GM12872 (cell line): Measurements from ENCODE around the gene NAT9.

Experiments used
- CTCF ChIP-seq: IDR thresholded peaks from 3 replicates; pipeline ENCODE4 v1.5.1; 2011; ENCODE audit warnings: low read depth, mild to moderate bottlenecking, low read length, moderate library complexity; ENCODE audit not compliant: insufficient read depth

Gene NAT9

GRCh38 chr17:74764751-74765286, 11.3 kb downstream of the NAT9 start:
- TF ChIP-seq CTCF = no peak

- no peak for TF ChIP-seq CTCF
Observed at GRCh38 chr17:74763565-74764387, 12.4 kb downstream of the NAT9 start.

- TF ChIP-seq CTCF = no peak
Observed at GRCh38 chr17:74761931-74762330, 14.2 kb downstream of the NAT9 start.

GRCh38 chr17:74761419-74761818, 14.7 kb downstream of the NAT9 start:
- TF ChIP-seq CTCF = no peak

GRCh38 chr17:74760404-74761105, 15.6 kb downstream of the NAT9 start:
- TF ChIP-seq CTCF = no peak

GRCh38 chr17:74759941-74760340, 16.2 kb downstream of the NAT9 start:
- TF ChIP-seq CTCF = no peak

- peak; percentile 53; the same call in 1 of the 3 replicates for TF ChIP-seq CTCF
Observed at GRCh38 chr17:74759243-74759801, 16.8 kb downstream of the NAT9 start.
